Measurements from ENCODE around the gene TMEM175. TPM values are rescaled to one million over a fixed set of nuclear protein-coding genes. Genes with fewer than 3 reads are reported as not detected.

TMEM175 gene
- total RNA-seq, 1 experiment from 2014 or later = 20.2 TPM

DNA sequence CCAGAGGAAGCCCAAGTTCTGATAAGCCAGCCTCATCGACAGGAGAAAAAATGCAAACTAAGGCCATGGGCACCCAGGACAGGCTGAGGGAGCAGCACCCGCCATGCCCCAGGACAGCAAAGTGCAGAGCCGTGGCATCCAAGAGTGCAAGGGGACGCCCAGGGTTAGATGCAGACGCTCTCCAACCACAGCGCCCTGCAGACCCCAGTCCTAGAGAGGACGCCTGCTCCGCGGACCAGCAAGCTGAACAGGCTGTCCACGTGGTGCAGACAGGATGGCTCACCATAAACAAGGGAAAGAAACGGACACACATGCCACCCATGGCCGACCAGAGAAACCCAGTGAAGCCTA lies 32.7 kb upstream of the TMEM175 start:
- no TSS peak for BruUV-seq (replicated peaks)
- H3K4me1 ChIP-seq (replicated peaks; ENCODE audit: insufficient read depth) = no peaks in the 10 kb centered on the region
- no peaks in the 10 kb centered on the region for H3K9me2 ChIP-seq (ENCODE audit: insufficient read depth)
- no peaks in the 10 kb centered on the region for H3K9me3 ChIP-seq (ENCODE audit: insufficient read depth, low read depth)
- DNase-seq = no peak
- H3K4me3 ChIP-seq = no peak overlapping the region
- TF ChIP-seq EZH2 (IDR thresholded peaks at IDR 0.05; ENCODE audit: low read depth) = no peak
- TF ChIP-seq, protein P1, sequence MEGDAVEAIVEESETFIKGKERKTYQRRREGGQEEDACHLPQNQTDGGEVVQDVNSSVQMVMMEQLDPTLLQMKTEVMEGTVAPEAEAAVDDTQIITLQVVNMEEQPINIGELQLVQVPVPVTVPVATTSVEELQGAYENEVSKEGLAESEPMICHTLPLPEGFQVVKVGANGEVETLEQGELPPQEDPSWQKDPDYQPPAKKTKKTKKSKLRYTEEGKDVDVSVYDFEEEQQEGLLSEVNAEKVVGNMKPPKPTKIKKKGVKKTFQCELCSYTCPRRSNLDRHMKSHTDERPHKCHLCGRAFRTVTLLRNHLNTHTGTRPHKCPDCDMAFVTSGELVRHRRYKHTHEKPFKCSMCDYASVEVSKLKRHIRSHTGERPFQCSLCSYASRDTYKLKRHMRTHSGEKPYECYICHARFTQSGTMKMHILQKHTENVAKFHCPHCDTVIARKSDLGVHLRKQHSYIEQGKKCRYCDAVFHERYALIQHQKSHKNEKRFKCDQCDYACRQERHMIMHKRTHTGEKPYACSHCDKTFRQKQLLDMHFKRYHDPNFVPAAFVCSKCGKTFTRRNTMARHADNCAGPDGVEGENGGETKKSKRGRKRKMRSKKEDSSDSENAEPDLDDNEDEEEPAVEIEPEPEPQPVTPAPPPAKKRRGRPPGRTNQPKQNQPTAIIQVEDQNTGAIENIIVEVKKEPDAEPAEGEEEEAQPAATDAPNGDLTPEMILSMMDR (conservative IDR thresholded peaks at IDR 0.05) = no peak
- H4K20me1 ChIP-seq (ENCODE audit: insufficient read depth) = peaks cover 15% of the 10 kb centered on the region; the same call in 1 of the 2 replicates
- no peaks in the 10 kb centered on the region for H3K27me3 ChIP-seq (ENCODE audit: insufficient read depth, low read depth)
- H3K4me2 ChIP-seq = no peak overlapping the region
- no peaks in the 10 kb centered on the region for H3K79me2 ChIP-seq (ENCODE audit: low read depth)
- ChIA-PET POLR2A (ENCODE audit: unreplicated experiment) (no interaction called here), CTCF (no interaction called here)
- no peak overlapping the region for H3K27ac ChIP-seq
- intact Hi-C loops (cut with micrococcal nuclease; ENCODE audit: unreplicated experiment) = no loop called here
- no peaks in the 10 kb centered on the region for H3K36me3 ChIP-seq (ENCODE audit: low read depth)
- no peak overlapping the region for H2AFZ ChIP-seq
- H3F3A ChIP-seq (ENCODE audit: insufficient read depth, low read depth) = no peaks in the 10 kb centered on the region

DNA sequence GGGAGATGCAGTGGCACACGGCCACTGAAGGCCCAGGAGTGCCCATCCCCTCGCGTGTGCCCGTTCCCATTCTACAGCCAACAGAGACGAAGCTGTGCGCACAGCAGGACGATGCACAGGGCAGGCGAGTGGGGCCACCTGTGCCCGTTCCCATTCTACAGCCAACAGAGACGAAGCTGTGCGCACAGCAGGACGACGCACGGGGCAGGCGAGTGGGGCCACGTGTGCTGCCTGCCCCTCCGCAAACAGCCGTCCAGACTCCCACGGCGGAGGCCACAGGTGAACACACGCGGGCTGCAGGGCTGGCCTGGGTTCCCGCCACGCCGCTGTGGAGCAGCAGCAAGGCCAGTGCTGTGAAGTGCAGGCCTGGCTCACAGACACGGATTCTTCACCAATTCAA lies 32.2 kb upstream of the TMEM175 start:
- Histone ChIP-seq H3F3A (ENCODE audit: insufficient read depth, low read depth) (no peaks in the 10 kb centered on the region), H3K9me3 (ENCODE audit: insufficient read depth, low read depth) (no peaks in the 10 kb centered on the region), H3K27ac (no peak overlapping the region), H2AFZ (no peak overlapping the region), H4K20me1 (ENCODE audit: insufficient read depth) (peaks cover 19% of the 10 kb centered on the region; the same call in 1 of the 2 replicates), H3K27me3 (ENCODE audit: insufficient read depth, low read depth) (no peaks in the 10 kb centered on the region), H3K4me1 (replicated peaks; ENCODE audit: insufficient read depth) (no peaks in the 10 kb centered on the region), H3K36me3 (ENCODE audit: low read depth) (no peaks in the 10 kb centered on the region), H3K79me2 (ENCODE audit: low read depth) (no peaks in the 10 kb centered on the region), H3K4me2 (no peak overlapping the region), H3K4me3 (no peak overlapping the region), H3K9me2 (ENCODE audit: insufficient read depth) (no peaks in the 10 kb centered on the region)
- intact Hi-C loops (cut with micrococcal nuclease; ENCODE audit: unreplicated experiment) = no loop called here
- POLR2A ChIA-PET (ENCODE audit: unreplicated experiment) = no interaction called here
- BruUV-seq (replicated peaks) = no TSS peak
- no peak for DNase-seq
- CTCF ChIA-PET = no interaction called here
- TF ChIP-seq EZH2 (IDR thresholded peaks at IDR 0.05; ENCODE audit: low read depth) = no peak
- TF ChIP-seq, protein P1 (conservative IDR thresholded peaks at IDR 0.05) = no peak

DNA sequence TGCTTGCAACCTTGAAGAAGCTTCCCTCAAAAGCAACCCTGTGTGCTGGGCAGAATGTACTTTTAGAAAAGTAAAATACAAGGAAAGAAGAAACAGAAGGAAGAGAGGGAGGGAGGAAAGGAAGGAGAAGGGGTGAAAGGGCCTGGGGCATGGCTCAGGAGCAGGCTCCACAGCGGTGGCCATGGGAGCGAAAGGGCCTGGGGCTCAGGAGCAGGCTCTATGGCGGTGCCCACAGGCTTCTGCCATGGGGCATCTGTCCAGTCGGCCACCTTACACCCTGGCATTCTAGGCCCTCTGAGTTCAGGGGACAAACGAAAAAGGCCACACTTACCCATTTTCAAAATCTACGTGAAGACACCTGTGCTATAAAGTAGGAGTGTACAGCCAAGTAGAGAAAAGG lies 31.5 kb upstream of the TMEM175 start:
- peaks cover 2% of the 10 kb centered on the region; the same call in 1 of the 2 replicates for H3F3A ChIP-seq (ENCODE audit: insufficient read depth, low read depth)
- H3K36me3 ChIP-seq (ENCODE audit: low read depth) = no peaks in the 10 kb centered on the region
- H3K4me1 ChIP-seq (replicated peaks; ENCODE audit: insufficient read depth) = no peaks in the 10 kb centered on the region
- no peak overlapping the region for H3K4me3 ChIP-seq
- no peaks in the 10 kb centered on the region for H3K9me3 ChIP-seq (ENCODE audit: insufficient read depth, low read depth)
- no peak for DNase-seq
- POLR2A ChIA-PET (ENCODE audit: unreplicated experiment) = no interaction called here
- no peaks in the 10 kb centered on the region for H3K27me3 ChIP-seq (ENCODE audit: insufficient read depth, low read depth)
- CTCF ChIA-PET = no interaction called here
- intact Hi-C loops (cut with micrococcal nuclease; ENCODE audit: unreplicated experiment) = no loop called here
- no peak overlapping the region for H2AFZ ChIP-seq
- no peak overlapping the region for H3K4me2 ChIP-seq
- no peaks in the 10 kb centered on the region for H3K79me2 ChIP-seq (ENCODE audit: low read depth)
- BruUV-seq (replicated peaks) = no TSS peak
- H3K27ac ChIP-seq = no peak overlapping the region
- TF ChIP-seq, protein P1 (conservative IDR thresholded peaks at IDR 0.05) = no peak
- TF ChIP-seq EZH2 (IDR thresholded peaks at IDR 0.05; ENCODE audit: low read depth) = no peak
- peaks cover 14% of the 10 kb centered on the region; the same call in 1 of the 2 replicates for H4K20me1 ChIP-seq (ENCODE audit: insufficient read depth)
- no peaks in the 10 kb centered on the region for H3K9me2 ChIP-seq (ENCODE audit: insufficient read depth)
